ENCODE data around the gene TRMT1.

Gene TRMT1

GRCh38 chr19:13057744-13058143 lies 58.8 kb downstream of the TRMT1 start:
- Histone ChIP-seq H3K4me3 (ENCODE audit: low read depth, low read length) (no peak overlapping the region), H3K27me3 (ENCODE audit: insufficient read depth, low read depth, severe bottlenecking) (peaks cover 4% of the 10 kb centered on the region), H3K27ac (no peak overlapping the region), H3K9me3 (ENCODE audit: severe bottlenecking) (no peaks in the 10 kb centered on the region), H3K36me3 (no peaks in the 10 kb centered on the region)
- DNase-seq, result no peak
- no peak for TF ChIP-seq CTCF (IDR thresholded peaks at IDR 0.05; ENCODE audit: low read depth, low read length)

- no peak overlapping the region for H3K4me3 ChIP-seq (ENCODE audit: low read depth, low read length)
- H3K27ac ChIP-seq, result no peak overlapping the region
- no peak for DNase-seq
- no peaks in the 10 kb centered on the region for H3K36me3 ChIP-seq
- H3K27me3 ChIP-seq (ENCODE audit: insufficient read depth, low read depth, severe bottlenecking), result peaks cover 4% of the 10 kb centered on the region
- H3K9me3 ChIP-seq (ENCODE audit: severe bottlenecking), result no peaks in the 10 kb centered on the region
- no peak for TF ChIP-seq CTCF (IDR thresholded peaks at IDR 0.05; ENCODE audit: low read depth, low read length)
Observed at GRCh38 chr19:13057147-13057572, 59.4 kb downstream of the TRMT1 start.

GRCh38 chr19:13056052-13056660 lies 60.4 kb downstream of the TRMT1 start:
- Histone ChIP-seq H3K36me3 (no peaks in the 10 kb centered on the region), H3K27me3 (ENCODE audit: insufficient read depth, low read depth, severe bottlenecking) (no peaks in the 10 kb centered on the region)
- DNase-seq, result no peak

GRCh38 chr19:13055213-13056051 lies 61.1 kb downstream of the TRMT1 start:
- Histone ChIP-seq H3K27ac (peak overlapping the region; percentile 77), H3K27me3 (ENCODE audit: insufficient read depth, low read depth, severe bottlenecking) (no peaks in the 10 kb centered on the region), H3K9me3 (ENCODE audit: severe bottlenecking) (no peaks in the 10 kb centered on the region), H3K4me3 (ENCODE audit: low read depth, low read length) (no peak overlapping the region), H3K36me3 (no peaks in the 10 kb centered on the region)
- peak; percentile 63 for DNase-seq
- TF ChIP-seq CTCF (IDR thresholded peaks at IDR 0.05; ENCODE audit: low read depth, low read length), result peak; percentile 23; the same call in 1 of the 2 replicates

More at GRCh38 chr19:13056052-13056660, 60.4 kb downstream of the TRMT1 start:
- no peak for TF ChIP-seq CTCF (IDR thresholded peaks at IDR 0.05; ENCODE audit: low read depth, low read length)
- Histone ChIP-seq H3K4me3 (ENCODE audit: low read depth, low read length) (no peak overlapping the region), H3K27ac (peak overlapping the region; percentile 77), H3K9me3 (ENCODE audit: severe bottlenecking) (no peaks in the 10 kb centered on the region)
